ENCODE results near the gene CCDC3.
"Not testable (repeated sequence)": the region's sequence is repeated elsewhere in the genome, so short reads cannot be mapped to it uniquely, and the experiment has no call there.

The CCDC3 gene

GRCh38 chr10:13001041-13001886 lies at the start of gene CCDC3:
Gene CCDC3 (minus strand): TSS chr10:13001713. CDS start chr10:13001570, 143 bp downstream.
- no peak for DNase-seq (ENCODE audit: low read depth)

GRCh38 chr10:13051126-13051694 lies 49.7 kb upstream of the CCDC3 start:
- DNase-seq (ENCODE audit: low read depth): no peak

GRCh38 chr10:13049774-13050420 lies 48.4 kb upstream of the CCDC3 start:
- no peak for DNase-seq (ENCODE audit: low read depth)

GRCh38 chr10:13048762-13049161 lies 47.2 kb upstream of the CCDC3 start:
- no peak for DNase-seq (ENCODE audit: low read depth)

GRCh38 chr10:13047529-13048206 lies 46.2 kb upstream of the CCDC3 start:
- DNase-seq (ENCODE audit: low read depth): no peak

GRCh38 chr10:13046851-13047528 lies 45.5 kb upstream of the CCDC3 start:
- no peak for DNase-seq (ENCODE audit: low read depth)

- DNase-seq (ENCODE audit: low read depth): no peak
These were observed 42.0 kb upstream of the CCDC3 start for GRCh38 chr10:13043520-13043919.

- no peak for DNase-seq (ENCODE audit: low read depth)
These were observed 38.2 kb upstream of the CCDC3 start for GRCh38 chr10:13039761-13040160.

- DNase-seq (ENCODE audit: low read depth): no peak
These were observed 36.9 kb upstream of the CCDC3 start for GRCh38 chr10:13038391-13038790.

- no peak for DNase-seq (ENCODE audit: low read depth)
These were observed 36.3 kb upstream of the CCDC3 start for GRCh38 chr10:13037832-13038231.

GRCh38 chr10:13036841-13037240 lies 35.3 kb upstream of the CCDC3 start:
- no peak for DNase-seq (ENCODE audit: low read depth)

GRCh38 chr10:13035731-13036130 lies 34.2 kb upstream of the CCDC3 start:
- not testable (repeated sequence) for DNase-seq (ENCODE audit: low read depth)

- DNase-seq (ENCODE audit: low read depth): no peak
These were observed 25.4 kb upstream of the CCDC3 start for GRCh38 chr10:13026873-13027272.

GRCh38 chr10:13023754-13024153 lies 22.2 kb upstream of the CCDC3 start:
- no peak for DNase-seq (ENCODE audit: low read depth)

- DNase-seq (ENCODE audit: low read depth): no peak
These were observed 17.8 kb upstream of the CCDC3 start for GRCh38 chr10:13019280-13019679.

- DNase-seq (ENCODE audit: low read depth): no peak
These were observed 16.7 kb upstream of the CCDC3 start for GRCh38 chr10:13018171-13018570.

- DNase-seq (ENCODE audit: low read depth): no peak
These were observed 15.4 kb upstream of the CCDC3 start for GRCh38 chr10:13016886-13017285.

- no peak for DNase-seq (ENCODE audit: low read depth)
These were observed 14.9 kb upstream of the CCDC3 start for GRCh38 chr10:13016426-13016825.

GRCh38 chr10:13006037-13006436 lies 4.5 kb upstream of the CCDC3 start:
- no peak for DNase-seq (ENCODE audit: low read depth)

- no peak for DNase-seq (ENCODE audit: low read depth)
These were observed 2.2 kb upstream of the CCDC3 start for GRCh38 chr10:13003759-13004158.

- DNase-seq (ENCODE audit: low read depth): no peak
These were observed 1.5 kb upstream of the CCDC3 start for GRCh38 chr10:13003004-13003403.

GRCh38 chr10:13001887-13002212 lies 337 bp upstream of the CCDC3 start:
- DNase-seq (ENCODE audit: low read depth): no peak

All from ELR (cell line).